HG02642 (cell line): ENCODE data around the gene KRTAP10-2.
"Not testable (repeated sequence)": the region's sequence is repeated elsewhere in the genome, so short reads cannot be mapped to it uniquely, and the experiment has no call there.

Source experiments
- ATAC-seq: cut with Tn5 transposase; IDR thresholded peaks from one replicate; pipeline ENCODE4 v1.9.1; 2021; ENCODE audit warnings: mild to moderate bottlenecking; ENCODE audit not compliant: unreplicated experiment, poor library complexity

Gene KRTAP10-2

DNA sequence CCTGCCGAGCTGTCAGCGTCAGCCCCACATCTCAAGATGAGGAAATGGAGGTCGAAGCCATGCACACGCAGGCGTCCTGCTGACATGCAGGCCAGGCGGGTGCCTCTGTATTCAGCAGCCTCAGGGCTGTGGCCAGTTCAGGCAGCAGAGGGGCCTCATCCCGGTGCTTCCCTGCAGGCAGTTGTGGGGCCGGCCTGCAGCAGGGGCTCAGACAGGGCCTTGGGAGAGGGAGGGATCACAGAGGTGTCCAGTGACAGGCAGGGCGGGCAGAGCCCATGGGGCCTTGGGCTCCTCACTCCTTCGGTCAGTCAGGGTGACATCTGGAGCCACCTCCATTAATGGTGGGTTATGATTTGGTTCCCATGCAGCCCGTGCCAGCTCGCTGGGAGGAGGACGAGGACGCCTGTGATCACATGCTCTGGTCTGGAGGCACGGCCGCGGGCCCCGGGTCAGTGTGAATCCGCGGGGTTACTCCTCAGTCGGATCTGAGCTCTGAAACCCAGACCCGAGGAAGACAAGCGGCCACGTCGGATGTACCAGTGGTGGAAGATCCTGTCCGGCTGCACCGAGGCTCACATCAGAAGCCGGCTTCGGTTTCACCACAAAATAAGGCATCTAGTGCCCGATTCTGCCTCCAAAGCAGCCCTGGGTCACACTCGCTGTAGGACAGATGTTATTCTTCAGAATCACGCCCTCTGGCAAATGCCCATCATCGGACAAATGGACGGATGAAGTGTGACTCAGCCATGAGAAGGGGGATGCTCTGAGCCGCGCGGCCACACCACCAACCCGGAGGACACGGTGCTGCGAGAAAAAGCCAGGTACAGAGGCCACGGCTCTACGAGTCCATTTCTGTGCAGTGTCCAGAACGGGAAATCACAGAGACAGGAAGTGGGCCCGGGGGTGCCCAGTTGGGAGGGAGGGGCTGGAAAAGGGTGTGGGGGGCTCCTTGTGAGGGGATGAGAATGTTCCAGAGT is 44.7 kb downstream of the KRTAP10-2 start:
- no peak for ATAC-seq

DNA sequence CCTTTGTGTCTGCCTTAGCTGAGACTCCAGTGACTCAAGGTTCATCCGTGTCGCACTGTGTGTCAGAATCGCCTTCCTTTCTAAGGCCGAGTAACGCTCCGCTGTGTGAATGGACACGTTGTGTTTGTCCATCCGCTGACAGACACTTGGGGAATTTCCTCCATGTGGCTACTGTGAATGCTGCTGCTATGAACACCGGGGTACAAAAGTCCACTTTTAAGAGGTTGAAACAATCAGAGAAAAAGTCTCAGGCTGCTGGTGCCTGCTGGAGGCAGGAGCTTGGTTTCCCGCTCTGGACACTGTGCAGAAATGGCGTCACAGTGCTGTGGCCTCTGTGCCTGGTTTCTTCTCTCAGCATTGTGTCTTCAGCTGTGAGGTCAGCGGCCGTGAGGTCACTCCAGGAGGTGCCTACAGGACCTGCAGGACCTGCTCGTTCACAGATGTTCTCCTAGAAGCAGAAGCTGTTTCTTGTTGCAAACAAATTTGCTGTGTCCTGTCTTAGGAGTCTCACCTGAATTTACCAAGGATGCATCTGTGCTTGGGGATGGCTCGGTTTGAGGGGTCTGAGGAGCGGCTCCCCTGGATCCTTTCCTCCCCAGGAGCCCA is 45.5 kb downstream of the KRTAP10-2 start:
- ATAC-seq, result no peak

DNA sequence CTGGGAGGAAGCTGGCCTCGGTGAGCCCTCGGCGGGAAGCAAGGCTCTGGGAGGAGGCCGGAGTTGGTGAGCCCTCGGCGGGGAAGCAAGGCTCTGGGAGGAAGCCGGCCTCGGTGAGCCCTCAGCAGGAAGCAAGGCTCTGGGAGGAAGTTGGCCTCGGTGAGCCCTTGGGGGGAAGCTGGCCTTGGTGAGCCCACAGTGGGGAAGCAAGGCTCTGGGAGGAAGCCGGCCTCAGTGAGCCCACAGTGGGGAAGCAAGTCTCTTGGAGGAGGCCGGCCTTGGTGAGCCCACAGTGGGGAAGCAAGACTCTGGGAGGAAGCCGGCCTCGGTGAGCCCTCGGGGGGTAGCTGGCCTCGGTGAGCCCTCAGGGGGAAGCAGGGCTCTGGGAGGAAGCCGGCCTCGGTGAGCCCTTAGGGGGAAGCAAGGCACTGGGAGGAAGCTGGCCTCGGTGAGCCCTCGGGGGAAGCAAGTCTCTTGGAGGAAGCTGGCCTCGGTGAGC is 47.4 kb downstream of the KRTAP10-2 start:
- no peak for ATAC-seq

DNA sequence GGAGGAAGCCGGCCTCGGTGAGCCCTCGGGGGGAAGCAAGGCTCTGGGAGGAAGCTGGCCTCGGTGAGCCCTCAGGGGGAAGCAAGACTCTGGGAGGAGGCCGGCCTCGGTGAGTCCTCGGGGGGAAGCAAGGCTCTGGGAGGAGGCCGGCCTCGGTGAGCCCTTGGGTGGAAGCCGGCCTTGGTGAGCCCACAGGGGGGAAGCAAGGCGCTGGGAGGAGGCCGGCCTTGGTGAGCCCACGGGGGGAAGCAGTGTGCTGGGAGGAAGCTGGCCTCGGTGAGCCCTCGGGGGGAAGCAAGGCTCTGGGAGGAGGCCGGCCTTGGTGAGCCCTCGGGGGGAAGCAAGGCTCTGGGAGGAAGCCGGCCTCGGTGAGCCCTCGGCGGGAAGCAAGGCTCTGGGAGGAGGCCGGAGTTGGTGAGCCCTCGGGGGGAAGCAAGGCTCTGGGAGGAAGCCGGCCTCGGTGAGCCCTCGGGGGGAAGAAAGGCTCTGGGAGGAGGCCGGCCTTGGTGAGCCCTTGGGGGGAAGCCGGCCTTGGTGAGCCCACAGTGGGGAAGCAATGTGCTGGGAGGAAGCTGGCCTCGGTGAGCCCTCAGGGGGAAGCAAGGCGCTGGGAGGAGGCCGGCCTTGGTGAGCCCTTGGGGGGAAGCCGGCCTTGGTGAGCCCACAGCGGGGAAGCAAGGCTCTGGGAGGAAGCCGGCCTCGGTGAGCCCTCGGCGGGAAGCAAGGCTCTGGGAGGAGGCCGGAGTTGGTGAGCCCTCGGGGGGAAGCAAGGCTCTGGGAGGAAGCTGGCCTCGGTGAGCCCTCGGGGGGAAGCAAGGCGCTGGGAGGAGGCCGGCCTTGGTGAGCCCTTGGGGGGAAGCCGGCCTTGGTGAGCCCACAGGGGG is 48.1 kb downstream of the KRTAP10-2 start:
- not testable (repeated sequence) for ATAC-seq

DNA sequence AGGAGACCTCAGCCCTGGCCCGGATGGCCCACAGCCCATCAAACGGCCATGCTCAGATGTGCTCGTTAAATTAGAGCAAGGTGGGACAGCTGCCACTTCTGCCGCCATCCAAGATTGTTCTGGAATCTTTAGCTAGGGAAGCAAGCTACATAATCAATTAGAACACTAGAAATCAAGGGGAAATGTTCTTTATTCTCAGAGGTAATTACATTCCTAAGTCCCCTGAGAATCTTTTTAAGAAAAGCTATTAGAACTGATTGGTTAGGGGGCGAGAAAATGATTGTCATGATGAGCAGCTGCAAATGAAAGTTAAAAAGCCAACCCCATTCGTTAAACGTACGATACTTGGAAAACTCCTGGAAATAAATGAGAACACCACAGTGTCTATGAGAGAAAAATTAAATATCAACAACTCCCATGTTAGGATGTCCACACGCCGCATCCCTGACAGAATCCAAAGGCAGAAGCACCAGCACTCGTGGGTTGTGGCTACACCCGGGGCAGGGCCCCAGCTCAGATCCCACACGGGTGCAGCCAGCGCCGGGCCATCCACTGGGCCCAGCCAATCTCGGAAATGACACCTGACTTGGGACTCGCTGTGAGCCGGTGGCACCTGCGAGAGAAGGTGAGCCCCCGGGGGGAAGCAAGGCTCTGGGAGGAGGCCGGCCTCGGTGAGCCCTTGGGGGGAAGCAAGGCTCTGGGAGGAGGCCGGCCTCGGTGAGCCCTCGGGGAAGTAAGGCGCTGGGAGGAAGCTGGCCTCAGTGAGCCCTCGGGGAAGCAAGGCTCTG is 48.9 kb downstream of the KRTAP10-2 start:
- ATAC-seq, result no peak
